ENCODE data around the gene ARL5A.

Gene ARL5A

GRCh38 chr2:151774506-151774905 lies 53.7 kb downstream of the ARL5A start:
- Histone ChIP-seq H3K9ac (ENCODE audit: low read depth in 1 of 2, low read length in 2 of 2) (no peak overlapping the region), H3K27ac (ENCODE audit: low read depth in 2 of 2, low read length in 2 of 2) (no peak overlapping the region), H3K36me3 (ENCODE audit: control insufficient read depth in 2 of 2, insufficient read depth in 2 of 2, low read length in 2 of 2) (no peaks in the 10 kb centered on the region), H3K4me1 (ENCODE audit: control insufficient read depth in 2 of 2, insufficient read depth in 2 of 2, low read length in 2 of 2) (no peaks in the 10 kb centered on the region), H3K27me3 (ENCODE audit: control insufficient read depth in 2 of 2, insufficient read depth in 2 of 2, low read length in 2 of 2) (no peaks in the 10 kb centered on the region), H3K9me3 (ENCODE audit: control insufficient read depth in 2 of 2, low read length in 2 of 2) (no peaks in the 10 kb centered on the region), H3K4me3 (ENCODE audit: low read length in 2 of 2) (no peak overlapping the region)

GRCh38 chr2:151771599-151772358 lies 56.4 kb downstream of the ARL5A start:
- H3K9ac ChIP-seq (ENCODE audit: low read depth in 1 of 2, low read length in 2 of 2): no peak overlapping the region
- peak overlapping the region in 1 of 2 donors; percentile 20 for H3K4me3 ChIP-seq (ENCODE audit: low read length in 2 of 2)
- no peaks in the 10 kb centered on the region for H3K9me3 ChIP-seq (ENCODE audit: control insufficient read depth in 2 of 2, low read length in 2 of 2)
- H3K4me1 ChIP-seq (ENCODE audit: control insufficient read depth in 2 of 2, insufficient read depth in 2 of 2, low read length in 2 of 2): peaks cover 0 to 2% of the 10 kb centered on the region in 2 donors
- no peaks in the 10 kb centered on the region for H3K36me3 ChIP-seq (ENCODE audit: control insufficient read depth in 2 of 2, insufficient read depth in 2 of 2, low read length in 2 of 2)
- no peak overlapping the region for H3K27ac ChIP-seq (ENCODE audit: low read depth in 2 of 2, low read length in 2 of 2)
- no peaks in the 10 kb centered on the region for H3K27me3 ChIP-seq (ENCODE audit: control insufficient read depth in 2 of 2, insufficient read depth in 2 of 2, low read length in 2 of 2)

- no peaks in the 10 kb centered on the region for H3K9me3 ChIP-seq (ENCODE audit: control insufficient read depth in 2 of 2, low read length in 2 of 2)
- H3K4me3 ChIP-seq (ENCODE audit: low read length in 2 of 2): no peak overlapping the region
- no peaks in the 10 kb centered on the region for H3K36me3 ChIP-seq (ENCODE audit: control insufficient read depth in 2 of 2, insufficient read depth in 2 of 2, low read length in 2 of 2)
- H3K27ac ChIP-seq (ENCODE audit: low read depth in 2 of 2, low read length in 2 of 2): peak overlapping the region in 1 of 2 donors; percentile 45
- peaks cover 0 to 3% of the 10 kb centered on the region in 2 donors for H3K4me1 ChIP-seq (ENCODE audit: control insufficient read depth in 2 of 2, insufficient read depth in 2 of 2, low read length in 2 of 2)
- H3K9ac ChIP-seq (ENCODE audit: low read depth in 1 of 2, low read length in 2 of 2): no peak overlapping the region
- no peaks in the 10 kb centered on the region for H3K27me3 ChIP-seq (ENCODE audit: control insufficient read depth in 2 of 2, insufficient read depth in 2 of 2, low read length in 2 of 2)
Measured at GRCh38 chr2:151770995-151771394, 57.2 kb downstream of the ARL5A start.

- Histone ChIP-seq H3K27me3 (ENCODE audit: control insufficient read depth in 2 of 2, insufficient read depth in 2 of 2, low read length in 2 of 2) (no peaks in the 10 kb centered on the region), H3K4me1 (ENCODE audit: control insufficient read depth in 2 of 2, insufficient read depth in 2 of 2, low read length in 2 of 2) (peaks cover 0 to 3% of the 10 kb centered on the region in 2 donors), H3K9me3 (ENCODE audit: control insufficient read depth in 2 of 2, low read length in 2 of 2) (no peaks in the 10 kb centered on the region), H3K36me3 (ENCODE audit: control insufficient read depth in 2 of 2, insufficient read depth in 2 of 2, low read length in 2 of 2) (no peaks in the 10 kb centered on the region), H3K4me3 (ENCODE audit: low read length in 2 of 2) (no peak overlapping the region), H3K27ac (ENCODE audit: low read depth in 2 of 2, low read length in 2 of 2) (no peak overlapping the region), H3K9ac (ENCODE audit: low read depth in 1 of 2, low read length in 2 of 2) (no peak overlapping the region)
Measured at GRCh38 chr2:151769606-151770005, 58.6 kb downstream of the ARL5A start.

GRCh38 chr2:151767536-151767935 lies 60.7 kb downstream of the ARL5A start:
- Histone ChIP-seq H3K27ac (ENCODE audit: low read depth in 2 of 2, low read length in 2 of 2) (no peak overlapping the region), H3K4me1 (ENCODE audit: control insufficient read depth in 2 of 2, insufficient read depth in 2 of 2, low read length in 2 of 2) (peaks cover 0 to 3% of the 10 kb centered on the region in 2 donors)

GRCh38 chr2:151766437-151767153 lies 61.6 kb downstream of the ARL5A start:
- peaks cover 0 to 3% of the 10 kb centered on the region in 2 donors for H3K4me1 ChIP-seq (ENCODE audit: control insufficient read depth in 2 of 2, insufficient read depth in 2 of 2, low read length in 2 of 2)
- H3K27ac ChIP-seq (ENCODE audit: low read depth in 2 of 2, low read length in 2 of 2): peak overlapping the region in 1 of 2 donors; percentile 12
- no peaks in the 10 kb centered on the region for H3K36me3 ChIP-seq (ENCODE audit: control insufficient read depth in 2 of 2, insufficient read depth in 2 of 2, low read length in 2 of 2)
- no peak overlapping the region for H3K9ac ChIP-seq (ENCODE audit: low read depth in 1 of 2, low read length in 2 of 2)
- no peaks in the 10 kb centered on the region for H3K9me3 ChIP-seq (ENCODE audit: control insufficient read depth in 2 of 2, low read length in 2 of 2)
- H3K4me3 ChIP-seq (ENCODE audit: low read length in 2 of 2): no peak overlapping the region
- H3K27me3 ChIP-seq (ENCODE audit: control insufficient read depth in 2 of 2, insufficient read depth in 2 of 2, low read length in 2 of 2): no peaks in the 10 kb centered on the region

More at GRCh38 chr2:151767536-151767935, 60.7 kb downstream of the ARL5A start:
- no peaks in the 10 kb centered on the region for H3K36me3 ChIP-seq (ENCODE audit: control insufficient read depth in 2 of 2, insufficient read depth in 2 of 2, low read length in 2 of 2)
- no peak overlapping the region for H3K9ac ChIP-seq (ENCODE audit: low read depth in 1 of 2, low read length in 2 of 2)
- no peaks in the 10 kb centered on the region for H3K9me3 ChIP-seq (ENCODE audit: control insufficient read depth in 2 of 2, low read length in 2 of 2)
- no peak overlapping the region for H3K4me3 ChIP-seq (ENCODE audit: low read length in 2 of 2)
- no peaks in the 10 kb centered on the region for H3K27me3 ChIP-seq (ENCODE audit: control insufficient read depth in 2 of 2, insufficient read depth in 2 of 2, low read length in 2 of 2)

- Histone ChIP-seq H3K4me3 (ENCODE audit: low read length in 2 of 2) (no peak overlapping the region), H3K27ac (ENCODE audit: low read depth in 2 of 2, low read length in 2 of 2) (peak overlapping the region in 1 of 2 donors; percentile 4), H3K27me3 (ENCODE audit: control insufficient read depth in 2 of 2, insufficient read depth in 2 of 2, low read length in 2 of 2) (no peaks in the 10 kb centered on the region), H3K9ac (ENCODE audit: low read depth in 1 of 2, low read length in 2 of 2) (no peak overlapping the region), H3K9me3 (ENCODE audit: control insufficient read depth in 2 of 2, low read length in 2 of 2) (no peaks in the 10 kb centered on the region), H3K4me1 (ENCODE audit: control insufficient read depth in 2 of 2, insufficient read depth in 2 of 2, low read length in 2 of 2) (peaks cover 0 to 3% of the 10 kb centered on the region in 2 donors), H3K36me3 (ENCODE audit: control insufficient read depth in 2 of 2, insufficient read depth in 2 of 2, low read length in 2 of 2) (no peaks in the 10 kb centered on the region)
Measured at GRCh38 chr2:151765760-151766410, 62.3 kb downstream of the ARL5A start.

GRCh38 chr2:151762694-151763093 lies 65.5 kb downstream of the ARL5A start:
- peaks cover 0 to 3% of the 10 kb centered on the region in 2 donors for H3K4me1 ChIP-seq (ENCODE audit: control insufficient read depth in 2 of 2, insufficient read depth in 2 of 2, low read length in 2 of 2)
- H3K27me3 ChIP-seq (ENCODE audit: control insufficient read depth in 2 of 2, insufficient read depth in 2 of 2, low read length in 2 of 2): no peaks in the 10 kb centered on the region
- H3K9me3 ChIP-seq (ENCODE audit: control insufficient read depth in 2 of 2, low read length in 2 of 2): no peaks in the 10 kb centered on the region
- no peak overlapping the region for H3K4me3 ChIP-seq (ENCODE audit: low read length in 2 of 2)
- no peak overlapping the region for H3K27ac ChIP-seq (ENCODE audit: low read depth in 2 of 2, low read length in 2 of 2)
- H3K9ac ChIP-seq (ENCODE audit: low read depth in 1 of 2, low read length in 2 of 2): no peak overlapping the region
- H3K36me3 ChIP-seq (ENCODE audit: control insufficient read depth in 2 of 2, insufficient read depth in 2 of 2, low read length in 2 of 2): no peaks in the 10 kb centered on the region

- H3K27me3 ChIP-seq (ENCODE audit: control insufficient read depth in 2 of 2, insufficient read depth in 2 of 2, low read length in 2 of 2): no peaks in the 10 kb centered on the region
- H3K4me3 ChIP-seq (ENCODE audit: low read length in 2 of 2): no peak overlapping the region
- H3K4me1 ChIP-seq (ENCODE audit: control insufficient read depth in 2 of 2, insufficient read depth in 2 of 2, low read length in 2 of 2): peaks cover 0 to under 1% of the 10 kb centered on the region in 2 donors
- no peak overlapping the region for H3K9ac ChIP-seq (ENCODE audit: low read depth in 1 of 2, low read length in 2 of 2)
- no peak overlapping the region for H3K27ac ChIP-seq (ENCODE audit: low read depth in 2 of 2, low read length in 2 of 2)
- H3K9me3 ChIP-seq (ENCODE audit: control insufficient read depth in 2 of 2, low read length in 2 of 2): no peaks in the 10 kb centered on the region
- no peaks in the 10 kb centered on the region for H3K36me3 ChIP-seq (ENCODE audit: control insufficient read depth in 2 of 2, insufficient read depth in 2 of 2, low read length in 2 of 2)
Measured at GRCh38 chr2:151761687-151762086, 66.5 kb downstream of the ARL5A start.

- H3K9me3 ChIP-seq (ENCODE audit: control insufficient read depth in 2 of 2, low read length in 2 of 2): no peaks in the 10 kb centered on the region
- H3K36me3 ChIP-seq (ENCODE audit: control insufficient read depth in 2 of 2, insufficient read depth in 2 of 2, low read length in 2 of 2): no peaks in the 10 kb centered on the region
- no peak overlapping the region for H3K4me3 ChIP-seq (ENCODE audit: low read length in 2 of 2)
- H3K27ac ChIP-seq (ENCODE audit: low read depth in 2 of 2, low read length in 2 of 2): no peak overlapping the region
- H3K27me3 ChIP-seq (ENCODE audit: control insufficient read depth in 2 of 2, insufficient read depth in 2 of 2, low read length in 2 of 2): no peaks in the 10 kb centered on the region
- H3K9ac ChIP-seq (ENCODE audit: low read depth in 1 of 2, low read length in 2 of 2): no peak overlapping the region
- no peaks in the 10 kb centered on the region for H3K4me1 ChIP-seq (ENCODE audit: control insufficient read depth in 2 of 2, insufficient read depth in 2 of 2, low read length in 2 of 2)
Measured at GRCh38 chr2:151761193-151761592, 67.0 kb downstream of the ARL5A start.

All from mucosa of rectum (tissue), 2 donors.